ENCODE results near the gene SPDYC. TPM values are rescaled to one million over a fixed set of nuclear protein-coding genes. Genes with fewer than 3 reads are reported as not detected.

SPDYC gene
- total and polyA plus RNA-seq, 9 of the 15 experiments (the other 6 are each of a cell fraction or from before 2014, with no cell fraction given) = 4.4 to 18.8 (median 9.2) TPM

DNA sequence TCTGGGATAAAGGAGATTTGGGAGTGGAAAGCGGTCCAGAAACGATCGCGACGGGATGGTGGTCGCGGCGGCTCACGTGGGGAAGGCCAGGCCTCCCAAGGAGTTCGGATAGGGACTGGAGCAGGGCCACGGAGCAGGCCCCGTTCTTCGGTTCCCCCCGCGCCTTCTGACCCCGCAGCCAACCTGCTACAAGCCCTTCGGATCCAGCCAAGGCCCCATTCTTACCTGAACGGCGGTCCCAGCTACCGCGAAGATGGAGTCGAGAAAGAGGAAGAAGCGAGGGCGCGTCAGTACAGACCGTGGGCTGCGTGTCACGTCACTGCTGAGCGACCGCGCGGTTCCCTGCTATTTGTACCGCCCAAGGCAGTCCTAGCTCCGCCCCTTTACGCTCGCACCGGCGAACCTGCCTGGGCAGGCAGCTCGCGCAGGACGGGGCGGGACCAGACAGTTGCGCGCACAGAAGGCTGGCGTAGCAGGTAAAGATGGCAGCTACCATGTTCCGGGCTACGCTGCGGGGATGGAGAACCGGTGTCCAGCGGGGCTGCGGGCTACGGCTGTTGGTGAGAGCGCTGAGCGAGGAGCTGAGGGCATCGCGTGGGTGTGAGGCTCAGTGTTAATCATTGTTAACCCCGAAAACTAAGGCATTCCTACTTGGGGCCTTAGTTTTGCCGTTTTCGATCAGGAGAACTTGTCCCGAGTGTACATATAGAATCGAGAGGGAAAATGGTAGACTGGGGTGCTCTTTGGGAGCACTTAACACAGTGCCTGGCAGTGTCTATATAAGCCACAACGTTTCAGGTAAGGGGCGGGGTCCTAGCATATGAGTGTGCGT, 48.0 kb upstream of the SPDYC start, which contains the start of the genes FAU and MRPL49 (continued):
- TF ChIP-seq, protein P1, sequence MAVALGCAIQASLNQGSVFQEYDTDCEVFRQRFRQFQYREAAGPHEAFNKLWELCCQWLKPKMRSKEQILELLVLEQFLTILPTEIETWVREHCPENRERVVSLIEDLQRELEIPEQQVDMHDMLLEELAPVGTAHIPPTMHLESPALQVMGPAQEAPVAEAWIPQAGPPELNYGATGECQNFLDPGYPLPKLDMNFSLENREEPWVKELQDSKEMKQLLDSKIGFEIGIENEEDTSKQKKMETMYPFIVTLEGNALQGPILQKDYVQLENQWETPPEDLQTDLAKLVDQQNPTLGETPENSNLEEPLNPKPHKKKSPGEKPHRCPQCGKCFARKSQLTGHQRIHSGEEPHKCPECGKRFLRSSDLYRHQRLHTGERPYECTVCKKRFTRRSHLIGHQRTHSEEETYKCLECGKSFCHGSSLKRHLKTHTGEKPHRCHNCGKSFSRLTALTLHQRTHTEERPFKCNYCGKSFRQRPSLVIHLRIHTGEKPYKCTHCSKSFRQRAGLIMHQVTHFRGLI (CRISPR knock-in tag; IDR thresholded peaks at IDR 0.05) = no peak
- no peak for TF ChIP-seq ZNF57 (CRISPR knock-in tag; IDR thresholded peaks at IDR 0.05)
- TF ChIP-seq RBM17 (IDR thresholded peaks at IDR 0.05; ENCODE audit: borderline replicate concordance, low read depth, low read length) = no peak
- TF ChIP-seq HOXB6 (CRISPR knock-in tag; IDR thresholded peaks at IDR 0.05; ENCODE audit: borderline replicate concordance) = no peak
- TF ChIP-seq KLF6 (CRISPR knock-in tag; IDR thresholded peaks at IDR 0.05; ENCODE audit: borderline replicate concordance) = no peak
- TF ChIP-seq NFYB (IDR thresholded peaks at IDR 0.05; ENCODE audit: extremely low read depth, insufficient read length) = no peak
- no peak for TF ChIP-seq DIDO1 (tag; IDR thresholded peaks at IDR 0.05; ENCODE audit: low read depth)
- TF ChIP-seq RBFOX2 (IDR thresholded peaks at IDR 0.05; ENCODE audit: low read depth, low read length) = peak; percentile 99
- no peak for TF ChIP-seq RBM39 (optimal IDR thresholded peaks at IDR 0.05; ENCODE audit: low read depth, low read length)
- no peak for TF ChIP-seq ZNF584 (CRISPR knock-in tag; IDR thresholded peaks at IDR 0.05; ENCODE audit: low read depth)
- TF ChIP-seq, protein P2, sequence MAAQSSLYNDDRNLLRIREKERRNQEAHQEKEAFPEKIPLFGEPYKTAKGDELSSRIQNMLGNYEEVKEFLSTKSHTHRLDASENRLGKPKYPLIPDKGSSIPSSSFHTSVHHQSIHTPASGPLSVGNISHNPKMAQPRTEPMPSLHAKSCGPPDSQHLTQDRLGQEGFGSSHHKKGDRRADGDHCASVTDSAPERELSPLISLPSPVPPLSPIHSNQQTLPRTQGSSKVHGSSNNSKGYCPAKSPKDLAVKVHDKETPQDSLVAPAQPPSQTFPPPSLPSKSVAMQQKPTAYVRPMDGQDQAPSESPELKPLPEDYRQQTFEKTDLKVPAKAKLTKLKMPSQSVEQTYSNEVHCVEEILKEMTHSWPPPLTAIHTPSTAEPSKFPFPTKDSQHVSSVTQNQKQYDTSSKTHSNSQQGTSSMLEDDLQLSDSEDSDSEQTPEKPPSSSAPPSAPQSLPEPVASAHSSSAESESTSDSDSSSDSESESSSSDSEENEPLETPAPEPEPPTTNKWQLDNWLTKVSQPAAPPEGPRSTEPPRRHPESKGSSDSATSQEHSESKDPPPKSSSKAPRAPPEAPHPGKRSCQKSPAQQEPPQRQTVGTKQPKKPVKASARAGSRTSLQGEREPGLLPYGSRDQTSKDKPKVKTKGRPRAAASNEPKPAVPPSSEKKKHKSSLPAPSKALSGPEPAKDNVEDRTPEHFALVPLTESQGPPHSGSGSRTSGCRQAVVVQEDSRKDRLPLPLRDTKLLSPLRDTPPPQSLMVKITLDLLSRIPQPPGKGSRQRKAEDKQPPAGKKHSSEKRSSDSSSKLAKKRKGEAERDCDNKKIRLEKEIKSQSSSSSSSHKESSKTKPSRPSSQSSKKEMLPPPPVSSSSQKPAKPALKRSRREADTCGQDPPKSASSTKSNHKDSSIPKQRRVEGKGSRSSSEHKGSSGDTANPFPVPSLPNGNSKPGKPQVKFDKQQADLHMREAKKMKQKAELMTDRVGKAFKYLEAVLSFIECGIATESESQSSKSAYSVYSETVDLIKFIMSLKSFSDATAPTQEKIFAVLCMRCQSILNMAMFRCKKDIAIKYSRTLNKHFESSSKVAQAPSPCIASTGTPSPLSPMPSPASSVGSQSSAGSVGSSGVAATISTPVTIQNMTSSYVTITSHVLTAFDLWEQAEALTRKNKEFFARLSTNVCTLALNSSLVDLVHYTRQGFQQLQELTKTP (IDR thresholded peaks at IDR 0.05; ENCODE audit: low read depth in 1 of 2, partially characterized antibody in 2 of 2) = peak in 1 of 2 experiments; percentile 18
- TF ChIP-seq ZNF24 (IDR thresholded peaks at IDR 0.05) = no peak
- TF ChIP-seq, protein P3, sequence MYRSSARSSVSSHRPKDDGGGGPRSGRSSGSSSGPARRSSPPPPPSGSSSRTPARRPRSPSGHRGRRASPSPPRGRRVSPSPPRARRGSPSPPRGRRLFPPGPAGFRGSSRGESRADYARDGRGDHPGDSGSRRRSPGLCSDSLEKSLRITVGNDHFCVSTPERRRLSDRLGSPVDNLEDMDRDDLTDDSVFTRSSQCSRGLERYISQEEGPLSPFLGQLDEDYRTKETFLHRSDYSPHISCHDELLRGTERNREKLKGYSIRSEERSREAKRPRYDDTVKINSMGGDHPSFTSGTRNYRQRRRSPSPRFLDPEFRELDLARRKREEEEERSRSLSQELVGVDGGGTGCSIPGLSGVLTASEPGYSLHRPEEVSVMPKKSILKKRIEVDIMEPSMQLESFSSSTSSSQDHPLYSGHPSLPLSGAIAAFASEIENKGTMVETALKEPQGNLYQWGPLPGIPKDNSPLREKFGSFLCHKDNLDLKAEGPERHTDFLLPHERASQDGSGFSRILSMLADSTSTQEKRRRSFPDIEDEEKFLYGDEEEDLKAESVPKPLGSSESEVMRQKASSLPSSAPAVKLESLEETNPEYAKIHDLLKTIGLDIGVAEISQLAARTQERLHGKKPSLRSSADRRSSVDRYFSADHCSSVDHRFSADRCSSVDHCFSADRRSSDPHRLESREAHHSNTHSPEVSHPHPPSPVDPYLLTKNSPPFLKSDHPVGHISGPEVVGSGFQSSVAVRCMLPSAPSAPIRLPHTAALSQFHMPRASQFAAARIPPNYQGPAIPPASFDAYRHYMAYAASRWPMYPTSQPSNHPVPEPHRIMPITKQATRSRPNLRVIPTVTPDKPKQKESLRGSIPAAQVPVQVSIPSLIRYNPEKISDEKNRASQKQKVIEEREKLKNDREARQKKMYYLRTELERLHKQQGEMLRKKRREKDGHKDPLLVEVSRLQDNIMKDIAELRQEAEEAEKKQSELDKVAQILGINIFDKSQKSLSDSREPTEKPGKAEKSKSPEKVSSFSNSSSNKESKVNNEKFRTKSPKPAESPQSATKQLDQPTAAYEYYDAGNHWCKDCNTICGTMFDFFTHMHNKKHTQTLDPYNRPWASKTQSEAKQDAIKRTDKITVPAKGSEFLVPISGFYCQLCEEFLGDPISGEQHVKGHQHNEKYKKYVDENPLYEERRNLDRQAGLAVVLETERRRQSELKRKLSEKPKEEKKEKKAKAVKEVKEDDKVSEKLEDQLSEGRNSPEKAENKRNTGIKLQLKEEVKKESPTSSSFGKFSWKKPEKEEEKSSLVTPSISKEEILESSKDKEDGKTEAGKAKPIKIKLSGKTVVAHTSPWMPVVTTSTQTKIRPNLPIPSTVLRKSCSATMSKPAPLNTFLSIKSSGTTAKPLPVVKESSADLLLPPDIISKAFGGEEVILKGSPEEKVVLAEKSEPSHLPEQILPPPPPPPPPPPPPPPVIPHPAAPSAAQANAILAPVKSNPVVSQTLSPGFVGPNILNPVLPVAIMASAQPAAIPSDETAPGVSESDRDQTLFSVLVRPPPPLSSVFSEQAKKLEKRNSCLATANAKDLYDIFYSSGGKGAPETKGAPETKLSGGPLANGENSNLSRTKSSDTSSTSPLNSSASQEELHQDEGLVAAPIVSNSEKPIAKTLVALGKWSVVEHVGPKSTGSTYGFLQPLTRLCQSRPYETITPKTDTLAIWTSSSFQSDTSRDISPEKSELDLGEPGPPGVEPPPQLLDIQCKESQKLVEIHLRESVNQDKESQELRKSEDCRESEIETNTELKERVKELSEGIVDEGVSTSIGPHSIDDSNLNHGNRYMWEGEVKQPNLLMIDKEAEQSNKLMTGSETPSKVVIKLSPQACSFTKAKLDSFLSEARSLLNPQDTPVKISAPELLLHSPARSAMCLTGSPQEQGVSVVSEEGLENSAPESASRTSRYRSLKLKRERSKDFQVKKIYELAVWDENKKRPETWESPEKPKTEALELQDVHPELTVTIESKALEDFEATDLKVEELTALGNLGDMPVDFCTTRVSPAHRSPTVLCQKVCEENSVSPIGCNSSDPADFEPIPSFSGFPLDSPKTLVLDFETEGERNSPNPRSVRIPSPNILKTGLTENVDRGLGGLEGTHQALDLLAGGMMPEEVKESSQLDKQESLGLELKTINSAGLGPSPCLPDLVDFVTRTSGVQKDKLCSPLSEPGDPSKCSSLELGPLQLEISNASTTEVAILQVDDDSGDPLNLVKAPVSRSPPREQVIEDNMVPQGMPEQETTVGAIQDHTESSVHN (IDR thresholded peaks at IDR 0.05; ENCODE audit: borderline replicate concordance in 1 of 2, low read depth in 1 of 2) = no peak
